Measurements from ENCODE around the gene POTED.
"Not testable (repeated sequence)": the region's sequence is repeated elsewhere in the genome, so short reads cannot be mapped to it uniquely, and the experiment has no call there.

POTED gene
- long read RNA-seq, donor 1, result 0 reads
- long read RNA-seq, donor 2, result 0 reads
- long read RNA-seq, donor 3, result 0 reads
- long read RNA-seq, donor 4, result 0 reads
- long read RNA-seq, donor 5, result 0 reads
- long read RNA-seq, donor 6, result 0 reads
- long read RNA-seq, donor 7, result 0 reads
- long read RNA-seq, donor 8, result 0 reads

DNA sequence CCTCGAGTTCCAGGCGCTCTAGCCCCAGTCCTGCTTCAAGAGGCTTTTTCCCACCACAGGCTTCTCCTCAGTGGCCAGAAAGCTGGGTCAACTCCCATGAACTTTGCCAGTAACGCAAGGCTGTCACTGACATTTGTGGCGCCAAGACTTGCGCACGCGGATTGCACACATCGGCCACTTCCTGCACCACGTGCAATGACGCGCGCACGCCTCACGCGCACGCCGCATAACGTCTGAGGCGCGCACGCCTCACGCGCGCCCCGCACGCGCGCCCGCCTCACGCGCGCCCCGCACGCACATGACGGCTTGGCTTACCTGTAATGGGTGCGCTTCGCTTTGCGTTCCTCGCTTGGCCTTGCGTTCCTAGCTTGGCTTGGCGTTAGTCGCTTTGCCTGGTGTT lies at the start of gene POTED:
Gene POTED (plus strand): TSS at position 301 of the 400 bp plus-strand sequence. CDS start 452 bp downstream, outside the sequence.
- not testable (repeated sequence) for DNase-seq

DNA sequence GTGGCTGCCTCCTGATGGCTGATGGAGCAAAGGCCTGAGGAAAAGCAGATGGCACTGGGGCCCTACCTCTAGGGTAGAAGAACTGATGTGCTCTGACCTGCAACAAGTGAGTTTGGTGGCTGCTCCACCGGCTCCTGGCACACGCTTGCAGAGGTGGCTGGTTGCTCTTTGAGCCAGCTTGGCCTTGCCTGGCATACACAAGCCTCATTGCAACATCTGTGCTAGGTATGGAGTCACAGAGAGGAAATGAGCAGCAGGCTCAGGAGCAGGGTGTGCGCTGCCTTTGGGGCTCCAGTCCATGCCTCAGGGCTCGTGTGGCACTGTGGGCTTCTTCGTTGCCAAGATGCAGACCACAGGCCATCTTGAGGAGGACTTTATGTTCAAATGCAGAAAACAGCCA lies 40.5 kb downstream of the POTED start:
- DNase-seq, result not testable (repeated sequence)

DNA sequence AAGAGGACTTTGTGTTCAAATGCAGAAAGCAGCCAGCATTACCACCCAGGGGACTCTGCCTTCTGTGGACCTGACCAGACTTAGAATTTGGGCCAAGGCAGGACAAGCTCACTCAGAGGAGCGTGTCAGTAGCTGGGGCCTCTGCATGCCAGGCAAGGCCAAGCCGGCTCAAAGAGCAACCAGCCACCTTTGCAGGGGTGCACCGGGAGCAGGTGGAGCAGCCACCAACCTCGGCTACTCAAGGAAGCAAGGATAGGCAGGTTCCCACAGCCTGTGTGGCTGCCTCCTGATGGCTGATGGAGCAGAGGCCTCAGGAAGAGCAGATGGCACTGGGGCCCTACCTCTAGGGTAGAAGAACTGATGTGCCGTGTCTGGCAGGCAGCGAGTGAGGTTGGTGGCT lies 42.2 kb downstream of the POTED start:
- not testable (repeated sequence) for DNase-seq
